ENCODE results near the gene SET.

DNA sequence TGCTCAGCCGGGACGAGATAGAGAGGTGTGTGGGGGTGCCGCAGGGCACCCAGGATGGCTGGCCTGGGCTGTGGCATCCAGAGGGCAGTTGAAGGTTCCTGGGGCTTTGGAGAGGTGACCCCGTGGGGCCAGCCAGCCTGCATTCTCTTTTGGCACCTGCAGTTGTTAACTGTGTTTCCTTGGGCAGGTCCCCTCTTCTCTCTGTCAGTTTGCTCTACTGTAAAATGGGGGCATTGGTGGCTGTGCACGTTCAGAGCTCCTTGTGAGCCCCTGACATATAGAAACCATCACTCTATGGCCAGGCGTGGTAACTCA is 26.4 kb downstream of the SET start:
- TF ChIP-seq, protein P1, sequence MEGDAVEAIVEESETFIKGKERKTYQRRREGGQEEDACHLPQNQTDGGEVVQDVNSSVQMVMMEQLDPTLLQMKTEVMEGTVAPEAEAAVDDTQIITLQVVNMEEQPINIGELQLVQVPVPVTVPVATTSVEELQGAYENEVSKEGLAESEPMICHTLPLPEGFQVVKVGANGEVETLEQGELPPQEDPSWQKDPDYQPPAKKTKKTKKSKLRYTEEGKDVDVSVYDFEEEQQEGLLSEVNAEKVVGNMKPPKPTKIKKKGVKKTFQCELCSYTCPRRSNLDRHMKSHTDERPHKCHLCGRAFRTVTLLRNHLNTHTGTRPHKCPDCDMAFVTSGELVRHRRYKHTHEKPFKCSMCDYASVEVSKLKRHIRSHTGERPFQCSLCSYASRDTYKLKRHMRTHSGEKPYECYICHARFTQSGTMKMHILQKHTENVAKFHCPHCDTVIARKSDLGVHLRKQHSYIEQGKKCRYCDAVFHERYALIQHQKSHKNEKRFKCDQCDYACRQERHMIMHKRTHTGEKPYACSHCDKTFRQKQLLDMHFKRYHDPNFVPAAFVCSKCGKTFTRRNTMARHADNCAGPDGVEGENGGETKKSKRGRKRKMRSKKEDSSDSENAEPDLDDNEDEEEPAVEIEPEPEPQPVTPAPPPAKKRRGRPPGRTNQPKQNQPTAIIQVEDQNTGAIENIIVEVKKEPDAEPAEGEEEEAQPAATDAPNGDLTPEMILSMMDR (IDR thresholded peaks at IDR 0.05), result no peak
- TF ChIP-seq POLR2A (IDR thresholded peaks at IDR 0.05) (no peak), EP300 (IDR thresholded peaks at IDR 0.05) (no peak)

Data from tibial nerve (tissue), 4 donors.